Metanephros (tissue), 1 donor: Measurements from ENCODE around the gene RIMS4. TPM values are rescaled to one million over a fixed set of nuclear protein-coding genes. Genes with fewer than 3 reads are reported as not detected.

Experiments
- total RNA-seq: library from RNA; depleted of rRNA; stranded (reverse); fragments of >200 nt; gene quantifications from one replicate; pipeline ENCODE4 v1.2.3, GENCODE V29; 2014

RIMS4 gene
- 1.1 TPM for total RNA-seq

DNA sequence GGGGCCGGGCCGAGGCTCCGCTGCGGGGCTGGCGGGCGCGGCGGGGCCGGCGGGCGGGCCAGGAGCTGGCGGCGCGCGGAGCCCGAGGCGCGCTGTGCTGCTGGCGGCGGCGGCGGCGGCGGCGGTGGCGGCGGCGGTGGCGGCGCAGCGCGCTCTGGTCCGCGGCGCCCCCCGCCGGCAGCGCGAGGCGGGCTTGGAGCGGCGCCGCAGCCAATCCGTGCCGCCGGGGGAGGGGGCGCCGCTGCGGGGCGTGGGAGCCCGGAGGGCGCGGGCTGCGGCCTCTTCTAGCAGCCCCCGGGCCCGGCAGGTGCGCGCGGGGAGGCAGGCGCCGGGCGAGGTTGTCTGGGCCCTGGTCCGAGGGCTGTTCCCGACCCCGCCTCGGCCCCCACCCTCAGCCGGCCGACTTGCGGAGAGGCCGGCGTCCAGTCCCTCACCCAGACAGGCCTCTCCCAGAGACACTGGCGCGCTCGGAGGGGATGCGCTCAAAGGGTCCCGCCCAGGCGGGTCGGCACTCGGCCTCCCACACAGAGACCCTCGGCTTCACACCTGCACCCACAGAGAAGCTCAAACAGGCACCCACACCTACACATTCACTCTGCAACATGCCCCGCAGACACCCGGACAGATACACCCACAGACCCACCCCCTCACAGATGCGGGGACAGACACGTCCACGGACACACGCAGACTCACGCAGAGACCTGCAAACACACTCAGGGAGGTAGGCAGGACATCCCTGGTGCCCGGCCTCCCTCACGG, at the start of gene RIMS4:
Gene RIMS4, minus strand, starts transcription at position 156 of the 759 bp plus-strand sequence. CDS start 275 bp downstream, outside the sequence.

DNA sequence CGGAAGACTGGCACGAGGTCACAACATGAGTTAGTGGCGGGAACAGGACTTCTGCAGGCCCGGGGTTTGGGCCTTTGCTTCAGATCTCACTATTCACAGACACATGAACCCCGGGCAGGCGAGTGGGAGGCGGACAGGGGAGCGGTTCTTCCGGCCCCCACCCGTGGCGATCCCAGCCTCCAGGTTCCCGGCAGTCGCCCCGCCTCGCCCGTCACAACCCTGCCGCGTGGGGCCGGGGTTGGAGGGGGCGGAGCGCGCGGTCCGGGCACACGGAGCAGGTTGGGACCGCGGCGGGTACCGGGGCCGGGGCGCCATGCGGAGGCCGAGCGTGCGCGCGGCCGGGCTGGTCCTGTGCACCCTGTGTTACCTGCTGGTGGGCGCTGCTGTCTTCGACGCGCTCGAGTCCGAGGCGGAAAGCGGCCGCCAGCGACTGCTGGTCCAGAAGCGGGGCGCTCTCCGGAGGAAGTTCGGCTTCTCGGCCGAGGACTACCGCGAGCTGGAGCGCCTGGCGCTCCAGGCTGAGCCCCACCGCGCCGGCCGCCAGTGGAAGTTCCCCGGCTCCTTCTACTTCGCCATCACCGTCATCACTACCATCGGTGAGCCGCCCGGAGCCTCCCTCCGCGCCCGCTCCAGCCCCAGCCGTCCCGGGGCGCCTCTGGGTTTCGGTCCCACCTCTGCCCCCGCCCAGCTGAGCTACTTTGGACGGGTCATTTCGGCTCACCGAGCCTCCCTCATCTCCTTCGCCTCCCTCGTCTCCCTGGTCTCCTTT, 64.6 kb downstream of the RIMS4 start, which contains the start of gene KCNK15:
Gene KCNK15, plus strand, starts transcription at position 268 of the 769 bp plus-strand sequence. Its CDS starts 46 bp downstream, at position 314.

DNA sequence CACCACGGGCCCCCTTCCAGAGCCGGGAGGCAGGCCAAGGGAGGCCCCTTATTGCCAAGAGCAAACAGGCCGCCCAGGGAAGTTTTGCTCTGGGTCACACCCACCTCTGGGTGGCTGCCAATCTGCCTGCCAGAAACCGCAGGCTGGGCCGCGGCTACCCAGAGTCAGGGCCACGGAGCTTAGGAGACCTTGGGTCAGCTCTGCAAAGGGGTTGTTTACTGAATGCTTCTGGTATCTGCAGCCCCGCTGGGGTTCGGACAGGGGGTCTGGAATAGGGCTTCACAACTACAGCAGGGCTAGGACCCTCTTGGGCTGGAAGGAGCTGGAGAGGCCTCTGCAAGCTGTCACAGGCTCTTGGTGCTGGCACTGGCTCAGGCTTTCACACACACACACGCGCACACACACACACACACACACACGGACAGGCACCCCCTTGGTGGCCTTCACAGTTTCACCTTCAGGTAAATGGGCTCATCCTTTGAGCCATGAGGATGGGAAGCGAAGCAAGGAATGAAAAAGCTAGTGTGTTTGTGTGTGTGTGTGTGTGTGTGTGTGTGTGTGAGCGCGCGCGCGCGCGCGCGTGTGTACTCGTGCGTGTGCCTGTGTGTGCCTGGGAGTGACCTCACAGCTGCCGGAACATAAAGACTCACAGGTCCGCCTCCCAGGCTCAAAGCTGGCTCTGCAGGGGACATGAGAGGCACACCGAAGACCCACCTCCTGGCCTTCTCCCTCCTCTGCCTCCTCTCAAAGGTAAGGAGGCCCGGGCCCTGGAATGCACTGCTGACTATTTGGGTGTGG, 95.4 kb downstream of the RIMS4 start, which contains the start of gene CCN5:
Gene CCN5, plus strand, starts transcription at position 669 of the 798 bp plus-strand sequence. Its CDS starts 22 bp downstream, at position 691.

Other genes with a start within 250 kb of the RIMS4 start
- gene PKIG, start 228.0 kb downstream of the RIMS4 start, total RNA-seq = 39.8 TPM
- 5.2 TPM for gene ADA, start 158.8 kb downstream of the RIMS4 start, total RNA-seq
- gene CCN5, start 95.2 kb downstream of the RIMS4 start, total RNA-seq = not detected
- 0.23 TPM for gene KCNK15, start 64.7 kb downstream of the RIMS4 start, total RNA-seq
- gene YWHAB, start 75.2 kb upstream of the RIMS4 start, total RNA-seq = 97.3 TPM
- 30.0 TPM for gene PABPC1L, start 99.5 kb upstream of the RIMS4 start, total RNA-seq
- gene TOMM34, start 149.9 kb upstream of the RIMS4 start, total RNA-seq = 15.5 TPM
- gene STK4, start 156.0 kb upstream of the RIMS4 start, total RNA-seq = 26.6 TPM